ENCODE data around the gene ZNF462.

The ZNF462 gene

GRCh38 chr9:107016383-107016782 is 153.4 kb downstream of the ZNF462 start:
- DNase-seq: peak; percentile 9

- no peak for DNase-seq
Observed at GRCh38 chr9:107018861-107019545, 156.0 kb downstream of the ZNF462 start.

GRCh38 chr9:107020040-107020530 is 157.1 kb downstream of the ZNF462 start:
- DNase-seq: no peak

- DNase-seq: no peak
Observed at GRCh38 chr9:107024193-107024592, 161.2 kb downstream of the ZNF462 start.

GRCh38 chr9:107025260-107026035 is 162.5 kb downstream of the ZNF462 start:
- no peak for DNase-seq

GRCh38 chr9:107029146-107029545 is 166.2 kb downstream of the ZNF462 start:
- DNase-seq: no peak

GRCh38 chr9:107033966-107034365 is 171.0 kb downstream of the ZNF462 start:
- no peak for DNase-seq

GRCh38 chr9:107034831-107035230 is 171.9 kb downstream of the ZNF462 start:
- DNase-seq: no peak

GRCh38 chr9:107036367-107036766 is 173.4 kb downstream of the ZNF462 start:
- no peak for DNase-seq

- peak; percentile 2 for DNase-seq
Observed at GRCh38 chr9:107039542-107039941, 176.6 kb downstream of the ZNF462 start.

- no peak for DNase-seq
Observed at GRCh38 chr9:107042606-107043005, 179.6 kb downstream of the ZNF462 start.

GRCh38 chr9:107043886-107044285 is 180.9 kb downstream of the ZNF462 start:
- peak; percentile 7 for DNase-seq

- DNase-seq: no peak
Observed at GRCh38 chr9:107044872-107045271, 181.9 kb downstream of the ZNF462 start.

- no peak for DNase-seq
Observed at GRCh38 chr9:107046692-107047091, 183.7 kb downstream of the ZNF462 start.

GRCh38 chr9:107049046-107049802 is 186.3 kb downstream of the ZNF462 start:
- DNase-seq: no peak

GRCh38 chr9:107049803-107050184 is 186.8 kb downstream of the ZNF462 start:
- DNase-seq: no peak

- DNase-seq: no peak
Observed at GRCh38 chr9:107051392-107051791, 188.4 kb downstream of the ZNF462 start.

GRCh38 chr9:107054146-107054545 is 191.2 kb downstream of the ZNF462 start:
- DNase-seq: no peak

- DNase-seq: no peak
Observed at GRCh38 chr9:107059220-107059619, 196.3 kb downstream of the ZNF462 start.

GRCh38 chr9:107060062-107060461 is 197.1 kb downstream of the ZNF462 start:
- DNase-seq: no peak

All from COR-L47 (cell line).